Measurements from ENCODE around the gene CCDC9B.

- TF ChIP-seq CTCF (IDR thresholded peaks at IDR 0.05; ENCODE audit: insufficient read depth, low read length) (no peak), POLR2AphosphoS5 (IDR thresholded peaks at IDR 0.05; ENCODE audit: low read depth) (no peak)
Measured at GRCh38 chr15:40329804-40330203, 10.9 kb downstream of the CCDC9B start.

All from HL-60 (cell line).